ENCODE data around the gene ZBTB39. TPM values are rescaled to one million over a fixed set of nuclear protein-coding genes. Genes with fewer than 3 reads are reported as not detected.

ZBTB39 gene
- total RNA-seq, 1 donor from 2014 or later = 8.2 TPM

- FAIRE-seq = no peak
- DNase-seq (ENCODE audit: low spot score in 2 of 2) = no peak
These were observed 53.0 kb downstream of the ZBTB39 start for GRCh38 chr12:56953314-56953713.

DNA sequence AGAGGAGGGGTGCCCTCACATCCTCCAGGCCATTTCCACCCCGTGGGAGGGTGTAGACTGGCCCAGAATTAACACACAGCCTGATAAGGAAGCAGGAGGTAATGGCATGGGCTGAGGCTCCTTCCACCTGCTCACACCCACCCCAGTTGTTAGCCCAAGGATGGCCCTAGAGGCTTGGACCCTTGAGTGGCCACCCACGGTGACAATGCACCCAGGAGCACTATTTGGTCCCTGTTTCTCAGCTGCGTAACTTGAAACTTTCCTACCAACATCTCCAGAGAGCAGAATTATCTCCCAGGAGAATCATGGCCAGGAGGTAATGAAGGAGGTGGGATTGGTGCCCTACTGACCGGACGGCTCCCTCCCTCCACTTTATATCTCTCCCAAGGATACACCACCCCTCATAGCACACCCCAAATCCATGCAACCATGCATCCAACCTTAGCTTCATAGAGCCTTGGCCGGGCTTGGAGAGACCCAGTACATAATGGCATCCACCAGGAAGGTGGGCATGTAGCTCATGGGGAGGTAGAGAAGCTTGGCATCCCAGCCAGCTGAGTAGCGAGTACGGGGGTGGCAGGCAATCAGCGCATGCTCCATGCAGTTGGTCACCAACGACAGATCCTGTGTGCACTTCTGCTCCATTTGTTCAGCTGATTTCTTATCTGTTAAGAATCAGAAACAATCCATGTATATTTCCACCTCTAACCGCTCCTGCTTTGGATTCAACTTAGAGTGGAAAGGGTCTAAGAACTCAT, 54.6 kb downstream of the ZBTB39 start:
- FAIRE-seq = no peak
- DNase-seq (ENCODE audit: low spot score in 2 of 2) = no peak

GRCh38 chr12:56948881-56949280, 57.5 kb downstream of the ZBTB39 start:
- FAIRE-seq (no peak), DNase-seq (ENCODE audit: low spot score in 2 of 2) (no peak)

Other genes starting within 250 kb of the ZBTB39 start
- gene HSD17B6, start 243.2 kb downstream of the ZBTB39 start, total RNA-seq = 2.4 TPM
- 0.41 TPM for gene SDR9C7, start 72.1 kb downstream of the ZBTB39 start, total RNA-seq
- 0.41 TPM for gene RDH16, start 48.9 kb downstream of the ZBTB39 start, total RNA-seq
- gene TAC3, start 10.0 kb upstream of the ZBTB39 start, total RNA-seq = 0.82 TPM
- gene MYO1A, start 43.6 kb upstream of the ZBTB39 start, total RNA-seq = not detected
- 5.3 TPM for gene NEMP1, start 72.2 kb upstream of the ZBTB39 start, total RNA-seq
- 30.2 TPM for gene NAB2, start 82.6 kb upstream of the ZBTB39 start, total RNA-seq
- 2.4 TPM for gene STAT6, start 104.8 kb upstream of the ZBTB39 start, total RNA-seq
- gene LRP1, start 121.9 kb upstream of the ZBTB39 start, total RNA-seq = 63.2 TPM
- not detected for gene LRP1-AS, start 141.1 kb upstream of the ZBTB39 start, total RNA-seq
- gene NXPH4, start 210.2 kb upstream of the ZBTB39 start, total RNA-seq = 0.82 TPM
- gene SHMT2, start 223.2 kb upstream of the ZBTB39 start, total RNA-seq = 28.9 TPM
- gene STAC3, start 244.6 kb upstream of the ZBTB39 start, total RNA-seq = 1.6 TPM

Measured in frontal cortex (tissue), 4 donors.